Panc1 (cell line): ENCODE measurements around the gene CORO7.

Source experiments
- CTCF ChIP-seq: fragments of 450-650 bp; IDR thresholded peaks from 2 replicates; pipeline ENCODE4 v1.5.1; 2017; ENCODE audit warnings: mild to moderate bottlenecking
- POLR2AphosphoS5 ChIP-seq: IDR thresholded peaks from 2 replicates; pipeline ENCODE4 v1.6.1; 2012; ENCODE audit warnings: mild to moderate bottlenecking, low read depth, low read length, moderate library complexity
- REST ChIP-seq, 2 experiments: IDR thresholded peaks; 2 replicates each; pipeline ENCODE4 v1.6.1; 2011 to 2012; ENCODE audit warnings: low read depth in 2 of 2, control low read depth in 1 of 2, low read length in 1 of 2, mild to moderate bottlenecking in 1 of 2, moderate library complexity in 1 of 2; ENCODE audit not compliant: insufficient read depth in 1 of 2
- SIN3A ChIP-seq: IDR thresholded peaks from 2 replicates; pipeline ENCODE4 v1.6.1; 2012; ENCODE audit warnings: low read depth, mild to moderate bottlenecking, low read length, moderate library complexity, borderline replicate concordance; ENCODE audit not compliant: insufficient read depth
- TCF7L2 ChIP-seq: IDR thresholded peaks from 2 replicates; pipeline ENCODE4 v1.6.1; 2011; ENCODE audit warnings: mild to moderate bottlenecking, low read depth, low read length, inconsistent platforms

- TF ChIP-seq CTCF (no peak), POLR2AphosphoS5 (no peak), REST (IDR thresholded peaks at IDR 0.05; ENCODE audit: insufficient read depth in 1 of 2, low read depth in 2 of 2, low read length in 1 of 2) (no peak), TCF7L2 (no peak), SIN3A (no peak)
These were observed 42.3 kb downstream of the CORO7 start for GRCh38 chr16:4373909-4374742.
